Measurements from ENCODE around the gene CARNS1.

CARNS1 gene

DNA sequence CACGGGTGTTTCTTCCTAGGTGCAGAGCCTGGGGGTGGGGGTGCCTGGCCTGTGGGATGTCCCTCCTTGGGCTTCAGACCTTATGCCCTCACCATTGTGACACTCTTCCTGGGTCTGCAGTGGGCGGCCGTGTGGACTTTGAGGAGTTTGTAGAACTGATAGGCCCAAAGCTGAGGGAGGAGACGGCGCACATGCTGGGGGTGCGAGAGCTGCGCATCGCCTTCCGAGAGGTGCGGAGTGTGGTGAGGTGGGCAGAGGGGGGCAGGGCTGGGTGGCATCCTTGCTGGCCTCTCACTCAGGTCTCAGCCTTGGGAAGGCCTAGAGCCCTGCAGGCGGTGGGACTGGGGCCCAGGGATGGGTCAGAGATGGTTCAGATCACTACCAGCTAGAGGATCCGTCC lies 42.0 kb downstream of the CARNS1 start:
- no peaks in the 10 kb centered on the region for H4K20me1 ChIP-seq (ENCODE audit: insufficient read depth, low read length, poor library complexity, severe bottlenecking)
- no peaks in the 10 kb centered on the region for H3K27me3 ChIP-seq (ENCODE audit: insufficient read depth, low read length, poor library complexity, severe bottlenecking)
- TF ChIP-seq EZH2phosphoT487 (IDR thresholded peaks at IDR 0.05; ENCODE audit: borderline replicate concordance) = no peak
- TF ChIP-seq, protein P1, sequence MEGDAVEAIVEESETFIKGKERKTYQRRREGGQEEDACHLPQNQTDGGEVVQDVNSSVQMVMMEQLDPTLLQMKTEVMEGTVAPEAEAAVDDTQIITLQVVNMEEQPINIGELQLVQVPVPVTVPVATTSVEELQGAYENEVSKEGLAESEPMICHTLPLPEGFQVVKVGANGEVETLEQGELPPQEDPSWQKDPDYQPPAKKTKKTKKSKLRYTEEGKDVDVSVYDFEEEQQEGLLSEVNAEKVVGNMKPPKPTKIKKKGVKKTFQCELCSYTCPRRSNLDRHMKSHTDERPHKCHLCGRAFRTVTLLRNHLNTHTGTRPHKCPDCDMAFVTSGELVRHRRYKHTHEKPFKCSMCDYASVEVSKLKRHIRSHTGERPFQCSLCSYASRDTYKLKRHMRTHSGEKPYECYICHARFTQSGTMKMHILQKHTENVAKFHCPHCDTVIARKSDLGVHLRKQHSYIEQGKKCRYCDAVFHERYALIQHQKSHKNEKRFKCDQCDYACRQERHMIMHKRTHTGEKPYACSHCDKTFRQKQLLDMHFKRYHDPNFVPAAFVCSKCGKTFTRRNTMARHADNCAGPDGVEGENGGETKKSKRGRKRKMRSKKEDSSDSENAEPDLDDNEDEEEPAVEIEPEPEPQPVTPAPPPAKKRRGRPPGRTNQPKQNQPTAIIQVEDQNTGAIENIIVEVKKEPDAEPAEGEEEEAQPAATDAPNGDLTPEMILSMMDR (conservative IDR thresholded peaks at IDR 0.05; ENCODE audit: low read length) = no peak
- H3K4me3 ChIP-seq (ENCODE audit: low read length, poor library complexity, severe bottlenecking) = no peak overlapping the region
- no peak overlapping the region for H2AFZ ChIP-seq (ENCODE audit: low read length)
- H3K79me2 ChIP-seq (ENCODE audit: insufficient read depth, low read length) = no peaks in the 10 kb centered on the region
- no peaks in the 10 kb centered on the region for H3K9me3 ChIP-seq (ENCODE audit: insufficient read depth, low read depth, low read length)
- no peaks in the 10 kb centered on the region for H3F3A ChIP-seq (ENCODE audit: low read depth)
- no peaks in the 10 kb centered on the region for H3K9me2 ChIP-seq (replicated peaks; ENCODE audit: low read depth, low read length)
- H3K9ac ChIP-seq (ENCODE audit: low read depth, low read length, poor library complexity, severe bottlenecking) = no peak overlapping the region
- H3K36me3 ChIP-seq (ENCODE audit: insufficient read depth, low read length) = no peaks in the 10 kb centered on the region
- no peaks in the 10 kb centered on the region for H3K4me1 ChIP-seq (ENCODE audit: insufficient read depth, low read length, poor library complexity, severe bottlenecking)
- no peak overlapping the region for H3K4me2 ChIP-seq (ENCODE audit: low read depth, low read length, poor library complexity, severe bottlenecking)

DNA sequence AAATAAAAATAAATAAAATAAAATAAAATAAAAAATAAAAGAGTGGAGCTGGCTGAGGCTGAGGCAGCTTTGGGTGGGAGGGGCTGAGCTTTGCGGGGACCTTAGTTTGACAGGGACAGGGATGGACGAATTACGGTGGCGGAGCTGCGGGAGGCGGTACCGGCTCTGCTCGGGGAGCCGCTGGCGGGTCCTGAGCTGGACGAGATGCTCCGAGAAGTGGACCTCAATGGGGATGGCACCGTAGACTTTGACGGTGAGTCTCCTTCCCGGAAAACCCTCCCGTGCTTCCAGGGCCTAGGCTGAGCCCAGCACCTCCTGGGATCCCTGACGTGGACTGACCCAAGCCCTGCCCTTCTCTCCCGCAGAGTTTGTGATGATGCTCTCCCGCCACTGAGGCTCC lies 42.8 kb downstream of the CARNS1 start:
- Histone ChIP-seq H4K20me1 (ENCODE audit: insufficient read depth, low read length, poor library complexity, severe bottlenecking) (no peaks in the 10 kb centered on the region), H3K79me2 (ENCODE audit: insufficient read depth, low read length) (no peaks in the 10 kb centered on the region), H3K36me3 (ENCODE audit: insufficient read depth, low read length) (no peaks in the 10 kb centered on the region), H3K4me2 (ENCODE audit: low read depth, low read length, poor library complexity, severe bottlenecking) (no peak overlapping the region), H3K9me2 (replicated peaks; ENCODE audit: low read depth, low read length) (no peaks in the 10 kb centered on the region), H3F3A (ENCODE audit: low read depth) (no peaks in the 10 kb centered on the region), H3K27me3 (ENCODE audit: insufficient read depth, low read length, poor library complexity, severe bottlenecking) (no peaks in the 10 kb centered on the region), H3K4me1 (ENCODE audit: insufficient read depth, low read length, poor library complexity, severe bottlenecking) (no peaks in the 10 kb centered on the region), H2AFZ (ENCODE audit: low read length) (no peak overlapping the region), H3K9ac (ENCODE audit: low read depth, low read length, poor library complexity, severe bottlenecking) (no peak overlapping the region), H3K4me3 (ENCODE audit: low read length, poor library complexity, severe bottlenecking) (no peak overlapping the region), H3K9me3 (ENCODE audit: insufficient read depth, low read depth, low read length) (no peaks in the 10 kb centered on the region)
- TF ChIP-seq, protein P1 (conservative IDR thresholded peaks at IDR 0.05; ENCODE audit: low read length) = no peak
- no peak for TF ChIP-seq EZH2phosphoT487 (IDR thresholded peaks at IDR 0.05; ENCODE audit: borderline replicate concordance)

DNA sequence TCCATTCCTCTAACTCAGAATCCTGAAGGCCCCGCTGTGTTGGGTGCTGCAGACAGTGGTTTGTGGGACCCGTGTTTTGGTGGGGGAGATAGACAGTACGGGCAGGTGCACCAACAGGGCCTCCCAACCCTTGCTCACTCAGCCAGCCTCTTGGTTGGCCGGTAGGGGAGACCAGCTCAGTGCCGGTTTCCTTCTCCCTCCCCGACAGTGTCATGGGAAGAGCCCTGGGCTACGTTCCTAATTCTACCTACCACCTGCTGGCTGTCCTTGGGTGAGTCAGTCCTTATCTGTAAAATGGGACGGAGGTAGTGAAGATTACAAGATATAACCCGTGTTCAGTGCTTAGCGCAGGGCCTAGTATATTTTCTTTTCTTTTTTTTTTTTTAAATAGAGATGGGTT lies 47.7 kb downstream of the CARNS1 start:
- no peak overlapping the region for H3K4me2 ChIP-seq (ENCODE audit: low read depth, low read length, poor library complexity, severe bottlenecking)
- H3K4me1 ChIP-seq (ENCODE audit: insufficient read depth, low read length, poor library complexity, severe bottlenecking) = peaks cover 36% of the 10 kb centered on the region
- no peaks in the 10 kb centered on the region for H4K20me1 ChIP-seq (ENCODE audit: insufficient read depth, low read length, poor library complexity, severe bottlenecking)
- peaks cover 33% of the 10 kb centered on the region for H3K79me2 ChIP-seq (ENCODE audit: insufficient read depth, low read length)
- no peak overlapping the region for H3K9ac ChIP-seq (ENCODE audit: low read depth, low read length, poor library complexity, severe bottlenecking)
- H3K4me3 ChIP-seq (ENCODE audit: low read length, poor library complexity, severe bottlenecking) = no peak overlapping the region
- H3K9me2 ChIP-seq (replicated peaks; ENCODE audit: low read depth, low read length) = no peaks in the 10 kb centered on the region
- peaks cover 4% of the 10 kb centered on the region; the same call in 1 of the 2 replicates for H3F3A ChIP-seq (ENCODE audit: low read depth)
- no peaks in the 10 kb centered on the region for H3K9me3 ChIP-seq (ENCODE audit: insufficient read depth, low read depth, low read length)
- TF ChIP-seq, protein P1 (conservative IDR thresholded peaks at IDR 0.05; ENCODE audit: low read length) = no peak
- H3K36me3 ChIP-seq (ENCODE audit: insufficient read depth, low read length) = no peaks in the 10 kb centered on the region
- no peak overlapping the region for H2AFZ ChIP-seq (ENCODE audit: low read length)
- no peaks in the 10 kb centered on the region for H3K27me3 ChIP-seq (ENCODE audit: insufficient read depth, low read length, poor library complexity, severe bottlenecking)

Measured in Loucy (cell line).